Activated CD8-positive, alpha-beta memory T cell treated with anti-CD3 and anti-CD28 coated beads, Interleukin-2, amount 50 U/mL, for 24 hours (primary cell): ENCODE data around the gene ZBTB32.

Experiments used
- DNase-seq: peaks from one replicate; pipeline ENCODE4 v3.0.0-alpha.2; 2020; ENCODE audit errors: extremely low read depth

Gene ZBTB32

DNA sequence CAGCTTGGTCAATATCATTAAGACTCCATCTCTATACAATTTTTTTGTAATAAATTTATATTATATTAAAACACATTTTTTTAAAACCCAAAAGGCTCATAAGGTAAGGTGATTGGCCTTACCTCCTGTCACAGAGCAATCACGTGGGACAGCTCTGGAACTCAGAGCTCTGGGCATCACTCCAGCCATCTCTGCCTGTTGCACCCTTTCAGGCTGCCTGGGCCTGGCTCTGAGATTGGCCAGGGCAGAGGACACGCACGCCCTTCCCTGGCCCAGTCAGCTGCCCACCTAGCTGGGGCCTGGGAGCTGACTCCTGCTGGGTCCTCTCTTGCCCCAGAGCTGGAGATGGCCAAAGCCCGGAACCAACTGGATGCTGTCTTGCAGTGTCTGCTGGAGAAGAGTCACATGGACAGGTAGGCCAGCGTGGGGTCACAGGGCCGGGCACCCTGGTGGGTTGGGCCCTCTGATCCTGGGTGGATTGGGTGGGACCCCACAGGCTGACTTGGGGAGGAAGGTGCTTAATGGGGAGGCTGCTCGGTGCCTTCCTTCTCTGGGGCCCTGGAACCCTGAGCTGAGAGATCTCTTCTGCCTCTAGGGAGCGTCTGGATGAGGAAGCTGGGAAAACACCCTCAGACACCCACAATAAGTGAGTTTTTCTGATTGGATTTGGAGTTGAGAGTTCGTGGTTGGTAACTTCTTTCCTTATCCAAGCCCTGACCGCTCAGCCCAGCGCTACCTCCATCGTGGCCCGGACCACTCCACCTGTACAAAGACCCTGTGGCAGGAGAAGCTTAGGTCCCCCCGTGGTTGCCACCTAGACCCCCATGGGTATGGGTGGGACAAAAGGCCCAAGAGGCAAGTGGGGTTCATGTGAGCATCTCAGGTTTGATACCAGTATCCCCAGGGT is 47.7 kb downstream of the ZBTB32 start:
- no peak for DNase-seq

DNA sequence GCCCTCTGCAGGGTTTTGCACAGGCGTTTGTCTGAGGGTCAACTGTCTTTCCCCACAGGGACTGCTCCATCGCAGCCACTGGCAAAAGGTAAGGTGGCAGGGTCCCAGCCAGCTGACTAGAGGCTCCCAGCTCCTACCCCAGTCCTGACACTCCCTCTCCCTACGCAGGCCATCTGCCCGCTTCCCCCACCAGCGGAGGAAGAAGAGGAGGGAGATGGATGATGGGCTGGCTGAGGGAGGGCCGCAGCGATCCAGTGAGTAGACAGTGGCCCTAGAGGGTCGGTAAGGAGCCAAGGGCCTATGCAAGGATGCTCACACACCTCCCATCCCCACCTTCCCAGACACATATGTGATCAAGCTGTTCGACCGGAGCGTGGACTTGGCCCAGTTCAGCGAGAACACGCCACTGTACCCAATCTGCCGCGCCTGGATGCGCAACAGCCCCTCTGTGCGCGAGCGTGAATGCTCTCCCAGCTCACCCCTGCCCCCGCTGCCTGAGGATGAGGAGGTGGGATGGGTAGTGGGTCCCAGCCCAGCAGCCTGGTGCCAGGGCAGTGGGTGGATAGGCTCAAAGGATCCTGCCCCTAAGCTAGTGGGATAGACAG is 48.5 kb downstream of the ZBTB32 start:
- no peak for DNase-seq

DNA sequence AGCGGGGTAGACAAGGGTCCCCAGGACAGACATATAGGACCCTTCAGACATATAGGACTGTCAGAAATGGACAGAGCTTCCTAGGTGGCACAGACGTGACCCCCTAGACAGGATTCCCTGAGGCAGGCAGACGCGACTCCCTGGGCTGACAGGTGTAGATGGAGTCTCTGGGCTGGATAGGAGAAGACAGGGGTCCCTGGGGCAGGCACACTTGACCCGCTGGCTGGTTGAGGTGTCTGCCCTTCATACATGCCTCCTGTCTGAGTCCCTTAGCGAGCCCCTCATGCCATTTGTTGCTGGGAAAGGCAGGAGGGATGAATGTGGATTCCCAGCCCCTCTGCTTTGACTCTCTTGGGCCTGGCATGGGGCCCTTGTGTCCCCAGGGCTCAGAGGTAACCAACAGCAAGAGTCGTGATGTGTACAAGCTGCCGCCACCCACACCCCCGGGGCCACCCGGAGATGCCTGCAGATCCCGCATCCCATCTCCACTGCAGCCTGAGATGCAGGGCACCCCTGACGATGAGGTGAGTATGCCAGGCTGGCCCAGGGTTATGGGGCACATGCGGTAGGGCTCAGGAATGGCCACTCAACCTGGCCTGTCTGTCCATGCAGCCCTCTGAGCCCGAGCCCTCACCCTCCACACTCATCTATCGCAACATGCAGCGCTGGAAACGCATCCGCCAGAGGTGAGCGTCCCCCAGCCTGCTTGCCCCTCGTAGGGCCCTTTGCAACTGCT is 49.4 kb downstream of the ZBTB32 start:
- no peak for DNase-seq

DNA sequence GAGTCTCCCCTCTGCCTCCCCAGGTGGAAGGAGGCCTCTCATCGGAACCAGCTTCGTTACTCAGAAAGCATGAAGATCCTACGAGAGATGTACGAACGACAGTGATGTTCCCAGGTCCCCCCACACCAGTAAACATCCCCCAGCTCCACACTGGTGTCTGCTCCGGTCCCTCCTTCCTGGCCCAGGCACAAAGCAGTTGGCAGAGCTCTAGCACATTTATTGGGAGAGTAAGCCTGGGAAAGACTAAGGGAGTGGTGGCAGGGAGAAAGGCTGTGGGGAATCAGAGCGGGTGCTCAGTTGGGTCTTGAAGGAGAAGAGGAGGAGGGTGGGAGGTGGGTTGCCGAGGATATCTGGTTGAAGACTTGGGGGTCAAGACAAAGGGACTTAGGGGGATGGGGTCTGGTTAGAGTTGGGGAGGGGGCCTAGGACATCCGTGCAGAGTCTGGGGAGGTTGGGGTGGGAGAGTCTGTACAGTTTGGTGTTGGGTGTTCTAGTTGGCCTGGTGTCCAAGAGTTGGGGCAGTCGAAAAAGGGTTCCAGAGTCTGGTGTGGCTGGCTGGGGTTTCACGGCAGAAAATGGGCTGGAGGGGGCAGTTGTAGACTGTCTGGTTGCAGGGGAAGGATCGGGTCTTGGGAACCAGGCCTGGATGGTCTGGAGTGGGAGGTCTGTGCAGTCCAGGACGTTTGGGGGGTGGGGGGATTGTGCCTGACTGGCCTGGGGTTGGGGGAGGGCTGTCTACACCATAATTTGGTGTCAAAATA is 50.2 kb downstream of the ZBTB32 start:
- DNase-seq, result no peak

DNA sequence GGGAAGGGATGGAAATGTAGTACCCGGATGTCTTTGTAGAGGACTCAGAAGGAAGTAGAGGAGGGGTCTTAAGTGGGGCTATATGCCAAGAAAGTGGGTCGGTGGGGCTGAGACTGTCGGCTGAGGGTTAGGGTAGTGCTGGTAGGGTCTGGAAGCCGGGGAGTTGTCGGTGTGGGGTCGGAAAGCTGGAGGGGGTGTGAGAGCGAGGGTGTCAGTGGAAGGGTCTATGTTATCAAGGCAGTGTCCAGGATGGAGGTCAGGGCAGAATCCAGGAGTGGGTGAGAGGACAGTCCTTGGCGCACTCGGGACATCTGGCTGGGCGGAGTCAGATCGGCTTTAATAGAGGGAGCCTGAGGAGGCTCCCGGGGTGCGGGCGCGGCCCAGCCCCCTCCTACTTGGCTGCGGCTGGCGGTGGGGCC is 50.8 kb downstream of the ZBTB32 start:
- no peak for DNase-seq

DNA sequence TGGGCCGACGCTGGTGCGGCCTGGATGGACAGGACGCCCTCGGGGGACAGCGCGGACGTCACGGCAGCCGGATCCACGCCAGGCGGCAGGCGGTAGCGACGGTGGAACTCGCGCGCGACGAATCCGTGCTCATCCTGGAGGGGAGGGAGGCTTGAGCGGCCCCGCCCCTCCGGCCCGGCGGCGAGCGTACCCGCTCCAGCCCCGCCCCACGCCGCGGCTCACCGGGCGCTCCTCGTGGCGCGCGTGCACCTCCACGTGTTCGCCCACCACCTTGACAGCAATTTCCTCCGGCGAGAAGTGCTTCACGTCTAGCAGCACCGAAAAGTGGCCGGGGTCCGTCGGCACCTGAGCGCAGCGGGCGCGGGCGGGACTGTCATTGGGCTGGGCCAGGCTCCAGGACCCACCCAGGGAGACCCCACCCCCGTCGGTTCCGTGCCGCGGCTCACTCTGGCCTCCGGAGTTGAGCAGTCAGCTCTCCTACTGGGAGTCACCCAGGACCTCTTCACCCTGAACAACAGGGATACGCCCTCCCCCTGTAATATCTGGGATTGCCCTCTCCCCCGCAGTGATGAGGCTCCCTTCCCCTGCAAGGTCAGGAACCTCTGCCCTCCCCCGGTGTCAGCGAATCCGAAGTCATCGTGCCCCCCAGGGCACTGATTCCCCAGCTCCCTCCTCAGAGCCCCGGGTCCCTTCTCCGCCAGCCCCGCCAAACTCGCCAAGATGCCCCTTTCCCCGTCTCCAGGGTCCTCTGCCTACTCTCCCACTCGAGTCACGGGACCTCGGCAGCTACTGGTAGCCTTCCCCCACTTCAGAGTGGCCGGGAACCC is 51.4 kb downstream of the ZBTB32 start:
- DNase-seq, result no peak

DNA sequence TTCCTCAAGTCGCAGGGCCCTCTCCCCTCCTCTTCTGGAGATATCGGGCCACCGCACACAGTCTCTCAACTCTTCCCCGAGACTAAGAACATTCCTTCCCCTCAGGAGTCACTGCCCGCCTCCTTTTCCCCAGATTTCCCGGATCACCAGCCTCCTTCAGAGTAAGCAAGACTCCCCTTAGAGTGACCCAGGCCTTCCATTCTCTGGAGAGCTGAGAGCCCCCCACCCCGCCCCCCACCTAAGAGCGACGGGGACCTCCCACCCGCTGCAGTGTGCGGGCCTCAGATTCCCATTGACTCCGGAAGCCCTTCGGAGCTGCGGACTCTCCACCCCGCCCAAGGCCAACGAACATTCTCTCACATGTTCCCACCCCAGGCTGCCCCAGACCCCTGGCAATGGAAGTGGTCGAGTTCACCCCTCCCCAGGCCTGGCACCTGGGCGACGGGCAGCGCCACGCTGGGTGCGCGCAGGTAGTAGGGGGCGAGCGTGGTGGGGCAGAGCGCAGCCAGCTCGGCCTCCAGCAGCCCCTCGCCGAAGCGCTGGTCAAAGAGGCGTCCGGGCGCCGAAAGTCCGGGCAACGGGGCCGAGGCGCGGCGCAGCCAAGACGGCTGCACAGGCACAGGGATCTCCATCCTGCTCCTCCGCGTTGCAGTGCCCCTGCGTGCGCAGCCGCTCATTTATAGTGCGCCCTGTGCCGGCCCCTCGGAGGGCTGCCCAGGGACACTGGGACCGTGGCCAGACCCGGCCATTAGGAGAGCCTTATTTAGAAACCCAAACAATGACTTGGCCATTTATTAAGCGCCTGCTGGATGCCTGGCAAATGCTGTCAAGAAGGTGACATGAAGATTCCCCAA is 52.2 kb downstream of the ZBTB32 start, which contains the start of gene HSPB6:
TSS of gene HSPB6 (minus strand) at position 653 of the 854 bp plus-strand sequence. CDS start at position 632, 21 bp downstream.
- no peak for DNase-seq

DNA sequence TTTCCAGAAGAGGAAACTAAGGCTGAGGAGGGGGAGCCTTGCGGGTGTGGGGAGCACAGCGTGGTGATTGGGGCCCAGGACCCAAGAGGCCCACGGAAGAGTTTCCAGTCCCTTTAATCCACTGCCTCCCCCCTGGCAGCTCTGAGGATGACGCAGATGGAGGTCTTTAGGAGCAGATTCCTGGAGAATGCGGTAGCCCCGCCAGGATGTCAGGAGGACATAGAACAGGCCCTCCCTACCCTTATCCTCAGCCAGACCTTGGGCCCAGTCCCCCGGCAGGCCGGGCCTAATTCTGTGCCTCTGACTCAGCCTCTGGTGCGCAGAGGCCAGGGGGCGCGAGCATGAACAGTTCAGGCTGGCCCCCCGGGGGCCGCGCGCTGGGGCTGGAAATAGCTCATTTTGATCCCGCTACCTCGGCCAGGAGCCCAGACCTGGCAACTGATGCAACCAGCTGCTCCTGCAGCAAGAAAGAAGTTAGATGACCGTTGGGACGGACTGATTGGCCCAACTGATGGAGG is 52.9 kb downstream of the ZBTB32 start:
- DNase-seq, result no peak

DNA sequence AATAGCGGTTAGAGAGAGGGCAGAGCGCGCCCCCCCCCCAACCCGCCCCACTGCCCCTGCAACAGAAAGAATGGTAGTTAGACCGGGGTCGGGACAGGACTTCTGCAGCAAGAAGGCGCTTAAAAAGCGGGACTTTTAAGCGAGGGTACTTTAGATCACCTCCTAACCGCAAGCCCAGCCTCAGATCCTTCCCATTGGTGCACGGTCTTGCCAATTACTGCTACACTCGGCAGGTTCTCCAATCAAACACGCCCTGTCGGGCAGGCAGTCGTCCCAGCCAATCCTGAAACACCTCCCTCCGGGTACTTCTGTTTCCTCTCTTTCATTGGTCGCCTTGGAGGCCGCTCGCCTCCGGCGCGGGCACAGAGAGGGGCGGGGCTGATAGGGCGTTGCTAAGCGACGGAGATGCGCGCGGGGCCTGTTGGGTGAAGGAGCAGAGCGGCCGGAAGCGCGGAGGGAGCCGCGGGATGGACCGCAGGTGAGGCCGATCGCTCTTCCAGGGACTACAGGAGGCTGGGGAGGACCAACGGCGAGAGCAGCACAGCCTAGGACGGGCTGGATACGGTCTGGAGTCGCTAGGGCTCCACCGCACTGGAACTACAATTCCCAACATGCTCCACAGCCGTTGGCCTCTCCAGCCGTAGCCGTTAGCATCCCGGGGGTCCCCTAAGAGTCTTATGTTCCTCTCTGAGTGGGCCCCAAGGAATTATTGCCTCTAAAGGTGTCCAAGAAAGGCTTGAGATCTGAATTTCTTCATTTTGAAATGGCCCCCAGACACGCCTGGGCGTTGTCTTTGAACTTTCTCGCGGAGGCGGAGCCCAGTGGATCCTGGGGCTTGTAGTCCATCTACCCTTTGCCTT is 53.6 kb downstream of the ZBTB32 start, which contains the start of gene PROSER3:
TSS of gene PROSER3 (plus strand) at position 428 of the 860 bp plus-strand sequence. CDS start at position 468, 40 bp downstream.
- peak; percentile 97 for DNase-seq

DNA sequence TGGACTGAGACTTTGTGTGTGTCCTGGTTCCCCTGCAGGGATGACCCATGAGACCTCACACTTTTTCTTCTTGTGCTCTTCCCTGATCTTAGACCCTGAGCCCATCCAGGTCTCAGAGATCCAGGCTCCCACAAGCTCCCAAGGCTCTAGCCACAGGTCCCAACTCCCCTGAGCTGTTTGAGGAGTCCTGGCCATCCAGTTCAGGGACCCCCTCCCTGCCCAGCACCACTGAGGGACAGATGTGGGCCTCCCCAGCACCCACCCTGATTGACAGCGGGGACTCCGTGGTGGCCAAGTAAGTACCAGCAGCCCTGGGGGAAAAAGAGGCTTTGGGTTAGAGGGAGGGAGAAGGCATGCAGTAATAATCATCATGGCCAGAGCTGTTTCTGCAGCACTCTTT is 55.3 kb downstream of the ZBTB32 start:
- DNase-seq, result no peak

DNA sequence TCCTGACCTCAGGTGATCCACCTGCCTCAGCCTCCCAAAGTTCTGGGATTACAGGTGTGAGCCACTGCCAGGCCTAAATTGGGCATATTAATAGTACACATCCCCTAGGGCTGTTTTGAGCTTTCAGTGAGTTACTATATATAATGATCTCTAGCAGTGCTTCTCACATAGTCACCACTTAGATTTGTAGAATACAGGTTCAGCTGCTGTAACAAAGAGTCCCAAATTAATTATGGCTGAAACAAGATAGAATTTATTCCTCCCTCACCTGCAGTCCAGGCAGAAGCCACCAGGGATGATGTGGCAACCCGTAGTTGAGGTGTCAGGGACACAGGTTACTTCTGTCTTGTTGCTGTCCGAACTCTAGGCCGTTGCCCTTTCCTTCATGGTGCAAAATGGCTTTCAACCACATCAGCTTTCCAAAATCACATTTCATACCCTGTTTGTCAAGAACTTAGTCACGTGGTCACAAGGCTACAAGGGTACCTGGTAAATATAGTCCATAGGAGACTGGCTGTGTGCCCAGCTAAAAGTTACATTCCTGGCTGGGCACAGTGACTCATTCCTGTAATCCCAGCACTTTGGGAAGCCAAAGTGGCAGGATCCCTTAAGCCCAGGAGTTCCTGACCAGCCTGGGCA is 56.5 kb downstream of the ZBTB32 start:
- DNase-seq, result no peak

DNA sequence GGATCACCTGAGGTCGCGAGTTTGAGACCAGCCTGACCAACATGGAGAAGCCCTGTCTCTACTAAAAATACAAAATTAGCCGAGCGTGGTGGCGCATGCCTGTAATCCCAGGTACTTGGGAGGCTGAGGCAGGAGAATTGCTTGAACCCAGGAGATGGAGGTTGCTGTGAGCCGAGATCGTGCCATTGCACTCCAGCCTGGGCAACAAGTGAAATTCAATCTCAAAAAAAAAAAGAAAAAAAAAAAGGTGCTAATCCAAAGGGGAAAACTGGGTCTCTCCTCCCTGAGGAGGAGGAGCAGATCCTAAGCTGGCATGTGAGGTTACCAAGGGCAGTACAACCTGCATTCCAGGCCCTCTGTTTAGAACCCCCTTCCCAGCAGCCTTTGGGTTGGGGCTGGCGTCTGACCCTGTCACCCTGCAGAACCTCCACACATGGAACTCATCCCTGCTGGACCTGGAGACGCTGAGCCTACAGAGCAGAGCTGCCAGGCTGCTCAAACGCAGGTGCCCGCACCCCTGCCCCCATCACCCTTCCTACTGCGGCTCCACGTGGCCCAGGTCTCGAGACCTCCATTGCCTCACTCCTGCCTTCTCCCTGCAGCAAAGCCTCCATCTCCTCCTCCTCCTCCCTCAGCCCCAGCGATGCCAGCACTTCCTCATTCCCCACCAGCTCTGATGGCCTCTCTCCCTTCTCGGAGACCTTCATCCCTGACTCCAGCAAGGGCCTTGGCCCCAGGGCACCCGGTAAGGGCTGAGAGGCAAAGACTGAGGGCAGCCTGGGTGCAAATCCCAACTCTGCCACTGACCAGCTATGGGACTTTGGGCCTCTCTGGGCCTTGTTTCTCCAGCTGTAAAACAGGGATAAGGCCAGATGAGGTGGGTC is 60.3 kb downstream of the ZBTB32 start:
- no peak for DNase-seq
